ENCODE data around the gene BMPR1B.

Gene BMPR1B

GRCh38 chr4:94757192-94758140 is at the start of gene BMPR1B:
Gene BMPR1B (plus strand): TSS chr4:94757955. CDS start chr4:95104425, 346,470 bp downstream.
- no peak for TF ChIP-seq CTCF (IDR thresholded peaks at IDR 0.05; ENCODE audit: insufficient read depth, low read depth, low read length, missing control alignments)
- H3K4me3 ChIP-seq (ENCODE audit: low read depth, low read length): no peak within 1 kb of the TSS
- DNase-seq (ENCODE audit: low read depth): no peak

GRCh38 chr4:94711635-94712034 is 46.1 kb upstream of the BMPR1B start:
- no peak for DNase-seq (ENCODE audit: low read depth)
- no peak for TF ChIP-seq CTCF (IDR thresholded peaks at IDR 0.05; ENCODE audit: insufficient read depth, low read depth, low read length, missing control alignments)
- H3K4me3 ChIP-seq (ENCODE audit: low read depth, low read length): no peak overlapping the region

GRCh38 chr4:94714365-94715160 is 43.2 kb upstream of the BMPR1B start:
- no peak for TF ChIP-seq CTCF (IDR thresholded peaks at IDR 0.05; ENCODE audit: insufficient read depth, low read depth, low read length, missing control alignments)
- no peak for DNase-seq (ENCODE audit: low read depth)

GRCh38 chr4:94715726-94716125 is 42.0 kb upstream of the BMPR1B start:
- H3K4me3 ChIP-seq (ENCODE audit: low read depth, low read length): no peak overlapping the region
- no peak for DNase-seq (ENCODE audit: low read depth)
- no peak for TF ChIP-seq CTCF (IDR thresholded peaks at IDR 0.05; ENCODE audit: insufficient read depth, low read depth, low read length, missing control alignments)

More at GRCh38 chr4:94714365-94715160, 43.2 kb upstream of the BMPR1B start:
- H3K4me3 ChIP-seq (ENCODE audit: low read depth, low read length): no peak overlapping the region

- H3K4me3 ChIP-seq (ENCODE audit: low read depth, low read length): no peak overlapping the region
- TF ChIP-seq CTCF (IDR thresholded peaks at IDR 0.05; ENCODE audit: insufficient read depth, low read depth, low read length, missing control alignments): no peak
- DNase-seq (ENCODE audit: low read depth): no peak
Measured at GRCh38 chr4:94721310-94721709, 36.4 kb upstream of the BMPR1B start.

GRCh38 chr4:94722270-94722669 is 35.5 kb upstream of the BMPR1B start:
- no peak for TF ChIP-seq CTCF (IDR thresholded peaks at IDR 0.05; ENCODE audit: insufficient read depth, low read depth, low read length, missing control alignments)
- no peak overlapping the region for H3K4me3 ChIP-seq (ENCODE audit: low read depth, low read length)
- no peak for DNase-seq (ENCODE audit: low read depth)

All from GM12865 (cell line).